GM10266 (cell line): ENCODE measurements around the gene MYRF.

Source experiments
- DNase-seq: peaks from one replicate; pipeline ENCODE4 v3.0.0; 2012; ENCODE audit errors: extremely low spot score
- TF ChIP-seq, protein P1 (sequence below): IDR thresholded peaks from 2 replicates; pipeline ENCODE4 v1.5.1; 2012; ENCODE audit warnings: mild to moderate bottlenecking, low read depth; ENCODE audit not compliant: control insufficient read depth, insufficient read depth; ENCODE audit errors: missing control alignments

The MYRF gene

DNA sequence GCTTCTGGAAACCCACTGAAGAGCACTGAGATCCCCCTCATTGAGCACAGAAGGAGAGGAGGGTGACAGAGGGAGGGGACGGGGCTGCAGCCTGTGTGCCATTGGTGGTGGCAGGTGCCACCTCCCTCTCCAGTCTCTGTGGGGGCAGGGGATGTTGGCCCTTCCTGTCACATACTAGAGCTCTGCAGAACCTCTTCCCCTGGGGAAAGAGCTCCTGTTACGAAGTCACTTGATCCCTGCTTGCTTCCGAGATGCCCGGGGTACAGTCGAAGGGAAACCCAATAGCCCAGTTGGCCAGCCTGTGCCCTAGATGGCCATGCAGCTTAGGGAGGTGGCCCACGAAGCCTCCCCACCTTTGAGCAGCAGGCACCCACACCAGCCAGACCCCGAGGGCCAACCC lies 42.9 kb upstream of the MYRF start:
- TF ChIP-seq, protein P1, sequence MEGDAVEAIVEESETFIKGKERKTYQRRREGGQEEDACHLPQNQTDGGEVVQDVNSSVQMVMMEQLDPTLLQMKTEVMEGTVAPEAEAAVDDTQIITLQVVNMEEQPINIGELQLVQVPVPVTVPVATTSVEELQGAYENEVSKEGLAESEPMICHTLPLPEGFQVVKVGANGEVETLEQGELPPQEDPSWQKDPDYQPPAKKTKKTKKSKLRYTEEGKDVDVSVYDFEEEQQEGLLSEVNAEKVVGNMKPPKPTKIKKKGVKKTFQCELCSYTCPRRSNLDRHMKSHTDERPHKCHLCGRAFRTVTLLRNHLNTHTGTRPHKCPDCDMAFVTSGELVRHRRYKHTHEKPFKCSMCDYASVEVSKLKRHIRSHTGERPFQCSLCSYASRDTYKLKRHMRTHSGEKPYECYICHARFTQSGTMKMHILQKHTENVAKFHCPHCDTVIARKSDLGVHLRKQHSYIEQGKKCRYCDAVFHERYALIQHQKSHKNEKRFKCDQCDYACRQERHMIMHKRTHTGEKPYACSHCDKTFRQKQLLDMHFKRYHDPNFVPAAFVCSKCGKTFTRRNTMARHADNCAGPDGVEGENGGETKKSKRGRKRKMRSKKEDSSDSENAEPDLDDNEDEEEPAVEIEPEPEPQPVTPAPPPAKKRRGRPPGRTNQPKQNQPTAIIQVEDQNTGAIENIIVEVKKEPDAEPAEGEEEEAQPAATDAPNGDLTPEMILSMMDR: no peak
- DNase-seq: no peak

- TF ChIP-seq, protein P1: no peak
- DNase-seq: no peak
Measured at GRCh38 chr11:61710019-61710418, 42.4 kb upstream of the MYRF start.

GRCh38 chr11:61711037-61711436 lies 41.4 kb upstream of the MYRF start:
- TF ChIP-seq, protein P1: no peak
- DNase-seq: no peak

DNA sequence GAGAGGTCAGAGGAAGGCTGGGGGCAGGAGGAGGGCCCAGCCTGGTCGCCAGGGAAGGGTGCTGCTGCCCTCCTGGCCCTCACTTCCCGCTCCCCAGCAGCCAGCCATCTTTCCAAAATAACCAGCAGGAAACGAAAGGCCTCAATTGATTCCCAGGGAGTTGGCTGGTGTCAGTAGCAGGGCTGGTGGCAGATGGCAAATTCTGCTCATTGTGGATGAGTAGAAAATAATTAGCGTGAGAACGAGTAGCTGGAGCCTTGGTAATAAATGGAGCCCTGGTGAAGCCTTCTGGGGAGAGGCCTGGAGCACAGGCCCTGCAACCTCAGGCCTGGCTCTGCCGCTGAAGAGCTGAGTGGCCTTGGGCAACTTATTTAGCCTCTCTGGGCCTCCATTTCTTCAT lies 40.9 kb upstream of the MYRF start:
- DNase-seq: no peak
- TF ChIP-seq, protein P1: no peak

DNA sequence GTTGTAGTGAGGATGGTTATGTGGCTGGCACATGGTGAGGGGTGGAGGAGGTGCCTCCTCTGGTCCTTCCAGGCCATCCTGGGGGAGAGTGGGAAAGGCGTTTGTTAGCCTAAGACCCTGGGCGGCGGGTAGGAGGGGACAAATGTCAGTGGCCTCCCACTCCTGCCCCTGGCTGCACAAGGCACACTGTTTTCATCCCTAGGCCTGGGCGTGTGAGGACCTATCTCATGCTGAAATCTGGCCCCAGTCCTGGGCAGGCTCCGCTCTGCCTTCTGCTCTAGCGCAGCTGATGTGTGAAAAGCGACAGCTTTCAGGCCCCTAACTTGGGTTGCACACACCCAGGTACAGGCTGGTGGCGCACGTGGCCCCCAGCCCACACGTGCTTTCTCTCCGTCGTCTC lies 40.1 kb upstream of the MYRF start:
- no peak for DNase-seq
- TF ChIP-seq, protein P1: no peak

DNA sequence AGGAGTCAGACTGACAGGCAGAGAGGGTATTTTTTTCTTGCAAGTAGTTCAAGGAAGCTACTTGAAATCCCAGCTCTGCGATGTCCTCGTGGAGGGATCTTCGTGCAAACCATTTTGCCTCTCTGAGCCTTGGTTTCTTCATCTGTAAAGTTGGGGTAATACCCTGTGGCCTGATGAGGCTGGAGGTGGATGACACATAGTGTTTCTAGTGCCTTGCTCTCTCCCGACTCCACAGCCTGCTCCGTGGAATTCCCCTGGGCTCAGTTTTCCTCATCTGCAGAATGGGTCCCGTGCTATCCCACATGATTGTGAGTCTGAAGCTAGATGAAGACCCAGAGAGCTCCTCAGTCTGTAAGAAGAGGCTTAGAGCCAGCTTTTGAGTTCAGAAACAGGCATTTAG lies 39.6 kb upstream of the MYRF start:
- TF ChIP-seq, protein P1: no peak
- no peak for DNase-seq

DNA sequence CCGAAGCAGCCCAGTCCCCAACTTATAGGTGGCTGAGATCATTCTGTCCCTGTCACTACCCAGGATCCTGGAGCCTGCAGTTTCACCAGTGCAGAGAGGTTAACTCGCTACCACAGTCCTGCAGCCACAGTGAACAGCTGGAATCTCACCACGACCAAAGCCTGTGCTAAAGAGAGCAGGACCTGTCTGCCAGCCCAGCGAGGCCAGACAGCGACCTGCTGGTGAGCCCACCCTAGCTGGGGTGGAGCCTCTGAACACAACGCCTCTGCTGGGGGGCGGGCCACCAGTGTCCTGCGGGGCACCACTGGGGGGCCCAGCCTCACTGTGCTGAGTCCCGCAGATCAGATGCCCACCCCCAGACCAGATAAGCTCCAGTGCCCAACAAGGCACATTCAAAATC lies 39.0 kb upstream of the MYRF start:
- TF ChIP-seq, protein P1: no peak
- DNase-seq: no peak
